HCT116 (cell line): Measurements from ENCODE around the gene RNF13.

ENCODE experiments used
- CTCF ChIP-seq, 3 experiments: fragments of 200-600 bp in 1 of 3; sonication (generic) in 1 of 3; IDR thresholded peaks in 2 of 3; conservative IDR thresholded peaks in 1 of 3; 2 replicates each; pipeline ENCODE4 v1.5.1; 2012 to 2017; ENCODE audit warnings: low read depth in 2 of 3, low read length in 2 of 3, antibody characterized with exemption in 1 of 3, borderline replicate concordance in 1 of 3, control low read depth in 1 of 3, mild to moderate bottlenecking in 1 of 3, mixed read lengths in 1 of 3, mixed run types in 1 of 3, moderate library complexity in 1 of 3; ENCODE audit not compliant: insufficient read depth in 1 of 3
- EZH2 ChIP-seq: fragments of 200-600 bp; sonication (generic); IDR thresholded peaks from 2 replicates; pipeline ENCODE4 v1.6.1; 2017; ENCODE audit warnings: antibody characterized with exemption, mixed run types
- JUND ChIP-seq: IDR thresholded peaks from 2 replicates; pipeline ENCODE4 v1.6.1; 2012
- MAX ChIP-seq: IDR thresholded peaks from 2 replicates; pipeline ENCODE4 v1.6.1; 2012
- POLR2A ChIP-seq: IDR thresholded peaks from 2 replicates; pipeline ENCODE4 v1.7.0; 2011; ENCODE audit warnings: borderline replicate concordance; ENCODE audit not compliant: insufficient read depth, insufficient read length; ENCODE audit errors: extremely low read depth
- POLR2AphosphoS5 ChIP-seq: IDR thresholded peaks from 2 replicates; pipeline ENCODE4 v1.6.1; 2011; ENCODE audit warnings: mild to moderate bottlenecking, low read depth, low read length, moderate library complexity
- TCF7L2 ChIP-seq: IDR thresholded peaks from 2 replicates; pipeline ENCODE4 v1.7.0; 2011; ENCODE audit warnings: borderline replicate concordance, inconsistent platforms; ENCODE audit not compliant: insufficient read depth, insufficient read length; ENCODE audit errors: extremely low read depth
- ZFX ChIP-seq: fragments of 450-650 bp; IDR thresholded peaks from 2 replicates; pipeline ENCODE4 v1.6.1; 2017

GRCh38 chr3:149806171-149806778 lies 6.7 kb upstream of the RNF13 start:
- TF ChIP-seq JUND (no peak), CTCF (IDR thresholded peaks at IDR 0.05 in 2 of 3, conservative IDR thresholded peaks at IDR 0.05 in 1 of 3; ENCODE audit: borderline replicate concordance in 1 of 3, insufficient read depth in 1 of 3, low read depth in 2 of 3, low read length in 2 of 3) (no peak), MAX (no peak), POLR2A (no peak), EZH2 (no peak), TCF7L2 (no peak), ZFX (no peak), POLR2AphosphoS5 (no peak)
